ENCODE results near the gene GOLT1A.

GOLT1A gene

GRCh38 chr1:204153667-204154066 is 60.1 kb downstream of the GOLT1A start:
- DNase-seq: no peak

- DNase-seq: no peak
Measured at GRCh38 chr1:204152310-204153044, 61.3 kb downstream of the GOLT1A start.

- no peak for DNase-seq
Measured at GRCh38 chr1:204151552-204152309, 62.1 kb downstream of the GOLT1A start, which contains the start of gene ETNK2. Gene ETNK2 (minus strand): TSS chr1:204152044. CDS start chr1:204151852, 192 bp downstream.

DNA sequence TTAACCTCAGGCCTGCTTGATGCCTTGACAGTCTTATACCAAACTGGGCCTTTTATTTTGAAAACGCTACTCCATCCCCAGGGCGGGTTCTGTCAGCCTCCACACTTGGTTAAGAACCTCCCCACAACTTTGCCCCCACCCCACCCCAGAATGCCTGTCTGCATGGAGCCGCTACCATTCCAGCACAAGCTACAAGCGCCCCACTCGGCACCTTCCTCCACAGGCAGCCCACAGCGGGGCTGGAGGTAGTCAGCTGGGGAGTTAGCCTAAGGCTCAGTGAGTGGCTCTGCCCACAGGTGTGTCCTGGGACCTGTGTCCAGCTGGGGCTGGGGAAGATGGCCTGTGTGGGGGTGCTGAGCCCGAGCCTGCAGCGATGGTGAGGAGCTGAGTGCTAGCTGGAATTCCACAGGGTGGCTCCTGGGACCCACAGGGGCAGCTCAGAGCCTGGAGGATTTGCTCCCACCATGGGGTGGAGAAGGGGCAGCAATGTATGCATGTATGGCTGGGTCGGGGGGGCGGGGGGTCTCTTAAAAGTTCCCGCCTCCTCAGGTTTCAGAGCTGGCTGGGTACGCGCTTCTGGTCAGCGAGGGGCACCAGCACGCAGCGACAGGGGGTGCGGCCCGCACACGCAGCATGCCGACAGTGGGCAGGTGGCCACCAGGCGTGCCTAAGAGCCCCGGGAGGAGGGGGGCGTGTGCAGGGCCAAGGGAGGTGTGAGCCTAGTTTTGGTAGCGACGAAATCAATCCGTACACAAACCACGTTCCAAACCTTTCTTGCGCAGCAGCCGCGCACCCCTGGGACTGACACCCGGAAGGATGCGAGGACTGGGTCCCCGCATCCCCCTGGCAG is 62.9 kb downstream of the GOLT1A start:
- no peak for DNase-seq

- no peak for DNase-seq
Measured at GRCh38 chr1:204149635-204150565, 63.9 kb downstream of the GOLT1A start.

- no peak for DNase-seq
Measured at GRCh38 chr1:204149107-204149506, 64.7 kb downstream of the GOLT1A start.

Measured in SIG-M5 (cell line).